ENCODE results near the gene ARHGAP26. TPM values are rescaled to one million over a fixed set of nuclear protein-coding genes. Genes with fewer than 3 reads are reported as not detected.

ARHGAP26 gene
- total and polyA plus RNA-seq, 12 donors, result 7.5 to 45.8 (median 37.2) TPM

GRCh38 chr5:143101725-143102386 is 331.7 kb downstream of the ARHGAP26 start:
- Histone ChIP-seq H3K4me1 (peaks cover 0 to 35% (median 26%) of the 10 kb centered on the region in 9 donors), H3K27me3 (no peaks in the 10 kb centered on the region), H3K9me3 (no peaks in the 10 kb centered on the region), H3K36me3 (peaks cover 0 to 5% (median 0%) of the 10 kb centered on the region in 9 donors), H3K4me3 (no peak overlapping the region), H3K27ac (peak overlapping the region in 8 of 10 donors; percentile 13 to 59 (median 46))
- TF ChIP-seq, protein P1, sequence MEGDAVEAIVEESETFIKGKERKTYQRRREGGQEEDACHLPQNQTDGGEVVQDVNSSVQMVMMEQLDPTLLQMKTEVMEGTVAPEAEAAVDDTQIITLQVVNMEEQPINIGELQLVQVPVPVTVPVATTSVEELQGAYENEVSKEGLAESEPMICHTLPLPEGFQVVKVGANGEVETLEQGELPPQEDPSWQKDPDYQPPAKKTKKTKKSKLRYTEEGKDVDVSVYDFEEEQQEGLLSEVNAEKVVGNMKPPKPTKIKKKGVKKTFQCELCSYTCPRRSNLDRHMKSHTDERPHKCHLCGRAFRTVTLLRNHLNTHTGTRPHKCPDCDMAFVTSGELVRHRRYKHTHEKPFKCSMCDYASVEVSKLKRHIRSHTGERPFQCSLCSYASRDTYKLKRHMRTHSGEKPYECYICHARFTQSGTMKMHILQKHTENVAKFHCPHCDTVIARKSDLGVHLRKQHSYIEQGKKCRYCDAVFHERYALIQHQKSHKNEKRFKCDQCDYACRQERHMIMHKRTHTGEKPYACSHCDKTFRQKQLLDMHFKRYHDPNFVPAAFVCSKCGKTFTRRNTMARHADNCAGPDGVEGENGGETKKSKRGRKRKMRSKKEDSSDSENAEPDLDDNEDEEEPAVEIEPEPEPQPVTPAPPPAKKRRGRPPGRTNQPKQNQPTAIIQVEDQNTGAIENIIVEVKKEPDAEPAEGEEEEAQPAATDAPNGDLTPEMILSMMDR (IDR thresholded peaks at IDR 0.05), result no peak
- intact Hi-C loops (cut with DNase I), result loop anchor here in 3 of 10 donors (10.0 kb wide), 2 partner anchors 177 to 723 kb away; no protein-coding TSS in a partner anchor
- 71 to 75% methylated on average over 7 of the region's 7 CpGs for WGBS, 2 donors
- peak; percentile 18 to 34 for DNase-seq
- ATAC-seq, result peak; percentile 46 to 71 (median 55)

GRCh38 chr5:143102411-143102810 is 332.2 kb downstream of the ARHGAP26 start:
- WGBS, 2 donors, result 65 to 74% methylated on average over 6 of the region's 6 CpGs
- H3K27me3 ChIP-seq, result no peaks in the 10 kb centered on the region
- peak in 7 of 8 donors; percentile 21 to 59 (median 39) for ATAC-seq

DNA sequence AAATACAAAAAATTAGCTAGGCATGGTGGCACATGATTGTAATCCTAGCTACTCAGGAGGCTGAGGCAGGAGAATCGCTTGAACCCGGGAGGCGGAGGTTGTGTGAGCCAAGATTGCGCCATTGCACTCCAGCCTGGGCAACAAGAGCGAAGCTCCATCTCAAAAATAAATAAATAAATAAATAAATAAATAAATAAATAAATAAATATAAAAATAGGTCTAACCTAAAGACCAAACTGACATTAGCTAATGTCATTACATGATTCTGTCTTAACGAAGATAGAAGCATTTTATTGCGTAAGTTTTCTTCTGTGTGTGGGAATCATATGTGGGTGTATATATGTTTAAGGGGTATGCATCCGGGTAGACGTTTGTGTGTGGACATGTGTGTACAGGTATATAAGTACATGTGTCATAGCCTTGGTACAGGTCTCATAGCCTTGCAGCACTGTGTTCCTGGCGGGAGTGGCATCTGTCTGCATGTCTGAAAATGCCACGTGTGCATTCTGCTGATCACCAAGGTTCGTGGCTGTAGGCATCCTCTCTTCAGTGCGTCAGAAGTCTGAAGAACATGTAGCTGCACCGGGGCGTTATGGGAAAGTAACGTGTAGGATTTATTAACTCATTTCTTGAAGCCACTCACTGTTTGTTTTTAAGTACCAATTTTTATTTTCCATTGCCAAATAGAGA is 335.2 kb downstream of the ARHGAP26 start:
- whole genome bisulfite sequencing, 2 donors, result 87 to 89% methylated on average over 16 of the region's 16 CpGs
- H3K4me1 ChIP-seq, result peaks cover 0 to 70% (median 56%) of the 10 kb centered on the region in 9 donors
- peak overlapping the region in 1 of 10 donors; percentile 19 for H3K27ac ChIP-seq
- no peak for ATAC-seq
- TF ChIP-seq, protein P1 (IDR thresholded peaks at IDR 0.05), result no peak
- H3K27me3 ChIP-seq, result no peaks in the 10 kb centered on the region
- DNase-seq, result no peak
- H3K36me3 ChIP-seq, result peaks cover 0 to 5% (median 0%) of the 10 kb centered on the region in 9 donors
- no peaks in the 10 kb centered on the region for H3K9me3 ChIP-seq
- intact Hi-C loops (cut with DNase I), result loop anchor here in 6 of 10 donors (5.0 to 10.0 kb wide), 4 partner anchors 181 to 722 kb away; partner anchors contain the start of gene NR3C1 (in 4 of the 6)
- H3K4me3 ChIP-seq, result no peak overlapping the region

More at GRCh38 chr5:143102411-143102810, 332.2 kb downstream of the ARHGAP26 start:
- TF ChIP-seq, protein P1 (IDR thresholded peaks at IDR 0.05), result no peak
- intact Hi-C loops (cut with DNase I), result loop anchor here in 3 of 10 donors (10.0 kb wide), 2 partner anchors 178 to 722 kb away; no protein-coding TSS in a partner anchor
- Histone ChIP-seq H3K27ac (peak overlapping the region in 8 of 10 donors; percentile 13 to 59 (median 46)), H3K9me3 (no peaks in the 10 kb centered on the region), H3K4me3 (no peak overlapping the region), H3K36me3 (peaks cover 0 to 5% (median 0%) of the 10 kb centered on the region in 9 donors), H3K4me1 (peaks cover 0 to 41% (median 29%) of the 10 kb centered on the region in 9 donors)
- peak in 1 of 2 donors; percentile 28 for DNase-seq

GRCh38 chr5:143106174-143106573 is 336.0 kb downstream of the ARHGAP26 start:
- Histone ChIP-seq H3K4me1 (peaks cover 0 to 77% (median 61%) of the 10 kb centered on the region in 9 donors), H3K9me3 (no peaks in the 10 kb centered on the region), H3K36me3 (peaks cover 0 to 5% (median 0%) of the 10 kb centered on the region in 9 donors), H3K27me3 (no peaks in the 10 kb centered on the region), H3K4me3 (no peak overlapping the region), H3K27ac (peak overlapping the region in 1 of 10 donors; percentile 19)
- ATAC-seq, result peak; percentile 67 to 86 (median 77)
- DNase-seq, result peak; percentile 20 to 51
- 49 to 67% methylated on average over 6 of the region's 6 CpGs for WGBS, 2 donors
- TF ChIP-seq, protein P1 (IDR thresholded peaks at IDR 0.05), result peak in 7 of 9 donors; percentile 27 to 60 (median 35)
- intact Hi-C loops (cut with DNase I), result loop anchor here in 6 of 10 donors (2.0 to 10.0 kb wide), 5 partner anchors 181 to 721 kb away; partner anchors contain the start of gene NR3C1 (in 4 of the 6)

Measured in heart right ventricle (tissue), 16 donors.